ENCODE measurements around the gene ASTE1.

Gene ASTE1

GRCh38 chr3:131026321-131027151, at the start of gene ASTE1, which contains the start of gene NEK11:
TSS of gene ASTE1 (minus strand) at chr3:131026825. CDS start at chr3:131025306, 1,519 bp downstream.
TSS of gene NEK11 (plus strand) at chr3:131026877. CDS start at chr3:131029709, 2,832 bp downstream.
- peak; percentile 71 to 86 (median 83) for DNase-seq

- no peak for DNase-seq
Observed at GRCh38 chr3:131075632-131076328, 49.2 kb upstream of the ASTE1 start.

- DNase-seq = no peak
Observed at GRCh38 chr3:131072845-131073244, 46.2 kb upstream of the ASTE1 start.

- DNase-seq = no peak
Observed at GRCh38 chr3:131072099-131072559, 45.5 kb upstream of the ASTE1 start.

- DNase-seq = no peak
Observed at GRCh38 chr3:131067983-131068382, 41.4 kb upstream of the ASTE1 start.

GRCh38 chr3:131053043-131053859, 26.6 kb upstream of the ASTE1 start:
- no peak for DNase-seq

- no peak for DNase-seq
Observed at GRCh38 chr3:131050001-131050400, 23.4 kb upstream of the ASTE1 start.

GRCh38 chr3:131048030-131048429, 21.4 kb upstream of the ASTE1 start:
- DNase-seq = no peak

- no peak for DNase-seq
Observed at GRCh38 chr3:131047582-131047981, 21.0 kb upstream of the ASTE1 start.

- peak in 2 of 4 experiments; percentile 5 to 10 for DNase-seq
Observed at GRCh38 chr3:131042271-131042985, 15.8 kb upstream of the ASTE1 start.

GRCh38 chr3:131038326-131038725, 11.7 kb upstream of the ASTE1 start:
- no peak for DNase-seq

GRCh38 chr3:131036986-131037385, 10.4 kb upstream of the ASTE1 start:
- no peak for DNase-seq

GRCh38 chr3:131036200-131036816, 9.7 kb upstream of the ASTE1 start:
- no peak for DNase-seq

GRCh38 chr3:131033480-131034080, 7.0 kb upstream of the ASTE1 start:
- DNase-seq = no peak

- DNase-seq = no peak
Observed at GRCh38 chr3:131031660-131032059, 5.0 kb upstream of the ASTE1 start.

GRCh38 chr3:131028844-131029243, 2.2 kb upstream of the ASTE1 start:
- no peak for DNase-seq

GRCh38 chr3:131025539-131025938, 1.1 kb downstream of the ASTE1 start:
- no peak for DNase-seq

GRCh38 chr3:131020122-131020693, 6.4 kb downstream of the ASTE1 start:
- DNase-seq = no peak

- DNase-seq = no peak
Observed at GRCh38 chr3:131018970-131019369, 7.7 kb downstream of the ASTE1 start.

GRCh38 chr3:131009698-131010097, 16.9 kb downstream of the ASTE1 start:
- no peak for DNase-seq

GRCh38 chr3:131008326-131008725, 18.3 kb downstream of the ASTE1 start:
- no peak for DNase-seq
